DMS 273 (cell line): ENCODE data around the gene FAR1.

ENCODE experiments used
- DNase-seq: peaks from one replicate; lab custom pipeline; 2025; ENCODE audit not compliant: unreplicated experiment; lab: John Stamatoyannopoulos, UW

The FAR1 gene

GRCh38 chr11:13775471-13775870 lies 107.0 kb downstream of the FAR1 start:
- no peak for DNase-seq

GRCh38 chr11:13776134-13776815 lies 107.8 kb downstream of the FAR1 start:
- peak; percentile 61 for DNase-seq

- DNase-seq, result no peak
Observed at GRCh38 chr11:13777341-13777985, 109.0 kb downstream of the FAR1 start.

- DNase-seq, result no peak
Observed at GRCh38 chr11:13778345-13778744, 109.9 kb downstream of the FAR1 start.

DNA sequence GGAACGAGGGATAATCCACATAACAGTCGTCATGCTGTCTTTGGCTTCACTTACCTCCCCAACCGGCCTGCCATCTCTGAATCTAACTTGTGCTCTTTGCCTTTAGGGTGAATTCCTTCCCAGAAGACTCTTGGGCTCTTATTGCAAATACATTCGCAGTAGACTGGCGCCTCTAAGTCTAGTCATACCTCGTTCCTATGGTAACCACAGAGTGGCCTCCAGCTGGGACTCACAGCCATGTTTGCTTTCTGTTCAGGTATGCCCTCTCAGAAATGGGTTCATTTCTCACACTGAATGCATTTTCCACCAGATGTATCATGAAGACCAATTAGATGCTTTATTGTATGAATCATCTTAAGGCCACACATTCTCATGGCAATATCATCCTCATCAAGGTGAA lies 112.7 kb downstream of the FAR1 start:
- no peak for DNase-seq
